ENCODE data around the gene CUEDC2. TPM values are rescaled to one million over a fixed set of nuclear protein-coding genes. Genes with fewer than 3 reads are reported as not detected.

CUEDC2 gene
- total RNA-seq, 1 experiment from 2014 or later: 50.9 TPM

- no peak for DNase-seq (ENCODE audit: low read depth)
These were observed 7.5 kb downstream of the CUEDC2 start for GRCh38 chr10:102424916-102425315.

- DNase-seq (ENCODE audit: low read depth): no peak
These were observed 8.2 kb downstream of the CUEDC2 start for GRCh38 chr10:102424145-102424544.

GRCh38 chr10:102423372-102423968 is 8.9 kb downstream of the CUEDC2 start:
- DNase-seq (ENCODE audit: low read depth): no peak

- no peak for DNase-seq (ENCODE audit: low read depth)
These were observed 9.7 kb downstream of the CUEDC2 start for GRCh38 chr10:102422545-102423129.

GRCh38 chr10:102421757-102422512 is 10.4 kb downstream of the CUEDC2 start:
- no peak for DNase-seq (ENCODE audit: low read depth)

GRCh38 chr10:102421507-102421756 is 10.9 kb downstream of the CUEDC2 start:
- no peak for DNase-seq (ENCODE audit: low read depth)

- DNase-seq (ENCODE audit: low read depth): peak; percentile 94
These were observed 11.5 kb downstream of the CUEDC2 start, which contains the start of gene FBXL15 for GRCh38 chr10:102420714-102421506. FBXL15 (plus strand) TSS chr10:102420836; CDS start chr10:102421130, 294 bp downstream.

GRCh38 chr10:102420181-102420713 is 12.1 kb downstream of the CUEDC2 start:
- DNase-seq (ENCODE audit: low read depth): no peak

- DNase-seq (ENCODE audit: low read depth): peak; percentile 33
These were observed 12.8 kb downstream of the CUEDC2 start for GRCh38 chr10:102419269-102420180.

- DNase-seq (ENCODE audit: low read depth): no peak
These were observed 13.6 kb downstream of the CUEDC2 start, which contains the start of gene PSD for GRCh38 chr10:102418622-102419268. PSD (minus strand) TSS chr10:102418785; CDS start chr10:102417038, 1,747 bp downstream.

- no peak for DNase-seq (ENCODE audit: low read depth)
These were observed 15.7 kb downstream of the CUEDC2 start for GRCh38 chr10:102416695-102417094.

- DNase-seq (ENCODE audit: low read depth): no peak
These were observed 16.1 kb downstream of the CUEDC2 start for GRCh38 chr10:102416283-102416682.

- no peak for DNase-seq (ENCODE audit: low read depth)
These were observed 17.6 kb downstream of the CUEDC2 start for GRCh38 chr10:102414749-102415148.

- no peak for DNase-seq (ENCODE audit: low read depth)
These were observed 18.4 kb downstream of the CUEDC2 start for GRCh38 chr10:102413806-102414561.

- DNase-seq (ENCODE audit: low read depth): peak; percentile 37
These were observed 19.2 kb downstream of the CUEDC2 start for GRCh38 chr10:102413053-102413705.

GRCh38 chr10:102412293-102412692 is 20.1 kb downstream of the CUEDC2 start:
- DNase-seq (ENCODE audit: low read depth): no peak

- no peak for DNase-seq (ENCODE audit: low read depth)
These were observed 20.8 kb downstream of the CUEDC2 start for GRCh38 chr10:102411341-102412255.
